ENCODE data around the gene NPTX2.

The NPTX2 gene

DNA sequence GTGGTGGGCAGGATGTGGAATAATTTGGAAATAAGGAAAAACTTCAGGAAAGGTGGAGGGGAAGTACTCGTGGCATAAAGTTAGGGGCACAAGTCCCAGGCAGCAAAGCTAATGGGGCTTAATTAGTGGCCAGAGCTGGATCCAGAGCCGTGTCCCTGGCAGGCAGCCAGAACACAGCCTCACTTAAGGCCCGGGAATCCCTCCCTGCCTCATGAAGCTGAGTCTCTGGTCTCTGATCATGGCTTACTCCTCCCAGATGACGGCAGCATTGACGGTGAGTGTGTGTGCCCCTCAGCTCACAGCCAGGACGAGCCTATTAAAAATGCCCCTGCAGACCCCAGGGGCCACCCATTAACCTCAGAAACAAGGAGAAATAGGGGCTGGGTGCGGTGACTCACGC is 48.2 kb upstream of the NPTX2 start:
- TF ChIP-seq ARNTL (CRISPR knock-in tag; IDR thresholded peaks at IDR 0.05; ENCODE audit: borderline replicate concordance, low read depth) = no peak
- 0 out of 2 replicates have a peak, but pooled peaks have one; percentile 28 for TF ChIP-seq ZNF70 (CRISPR knock-in tag; IDR thresholded peaks at IDR 0.05)
- TF ChIP-seq BACH2 (CRISPR knock-in tag; IDR thresholded peaks at IDR 0.05; ENCODE audit: borderline replicate concordance) = no peak
- peak; percentile 49; the same call in 1 of the 2 replicates for TF ChIP-seq TCF4 (CRISPR knock-in tag; IDR thresholded peaks at IDR 0.05; ENCODE audit: borderline replicate concordance)
- no peak for ATAC-seq

DNA sequence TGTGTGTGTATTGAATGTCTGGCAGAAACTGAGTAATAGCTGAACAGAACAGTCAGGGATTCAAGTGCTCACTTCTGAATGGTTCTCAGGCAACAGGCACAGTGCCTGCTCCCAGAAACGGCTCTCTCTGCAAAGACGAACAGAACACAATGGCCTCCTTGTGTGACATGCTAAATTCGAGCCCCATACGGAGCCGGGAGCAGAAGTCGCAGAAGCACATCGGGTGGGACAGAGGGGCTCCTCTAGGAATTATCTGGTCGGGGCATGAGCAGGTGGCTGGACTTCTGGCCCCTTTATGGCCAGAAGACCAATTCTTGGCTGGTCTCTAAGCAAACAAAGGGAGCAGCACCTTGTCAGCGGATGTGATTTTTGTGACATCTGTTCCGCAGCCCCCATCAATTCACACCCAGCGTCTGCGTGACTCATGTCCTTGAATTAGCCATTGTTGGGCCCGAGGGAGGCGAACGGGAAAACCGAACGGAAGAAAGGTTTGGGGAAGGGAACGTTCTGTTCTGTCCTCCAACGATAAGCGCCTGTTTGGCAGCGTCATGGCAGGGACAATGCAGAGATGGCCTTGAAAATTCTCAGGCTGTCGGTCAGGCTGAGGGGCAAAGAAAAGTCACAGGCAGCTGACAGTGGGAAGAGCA is 47.3 kb upstream of the NPTX2 start:
- no peak for ATAC-seq
- TF ChIP-seq ZNF70 (CRISPR knock-in tag; IDR thresholded peaks at IDR 0.05) = no peak
- TF ChIP-seq, protein P1, sequence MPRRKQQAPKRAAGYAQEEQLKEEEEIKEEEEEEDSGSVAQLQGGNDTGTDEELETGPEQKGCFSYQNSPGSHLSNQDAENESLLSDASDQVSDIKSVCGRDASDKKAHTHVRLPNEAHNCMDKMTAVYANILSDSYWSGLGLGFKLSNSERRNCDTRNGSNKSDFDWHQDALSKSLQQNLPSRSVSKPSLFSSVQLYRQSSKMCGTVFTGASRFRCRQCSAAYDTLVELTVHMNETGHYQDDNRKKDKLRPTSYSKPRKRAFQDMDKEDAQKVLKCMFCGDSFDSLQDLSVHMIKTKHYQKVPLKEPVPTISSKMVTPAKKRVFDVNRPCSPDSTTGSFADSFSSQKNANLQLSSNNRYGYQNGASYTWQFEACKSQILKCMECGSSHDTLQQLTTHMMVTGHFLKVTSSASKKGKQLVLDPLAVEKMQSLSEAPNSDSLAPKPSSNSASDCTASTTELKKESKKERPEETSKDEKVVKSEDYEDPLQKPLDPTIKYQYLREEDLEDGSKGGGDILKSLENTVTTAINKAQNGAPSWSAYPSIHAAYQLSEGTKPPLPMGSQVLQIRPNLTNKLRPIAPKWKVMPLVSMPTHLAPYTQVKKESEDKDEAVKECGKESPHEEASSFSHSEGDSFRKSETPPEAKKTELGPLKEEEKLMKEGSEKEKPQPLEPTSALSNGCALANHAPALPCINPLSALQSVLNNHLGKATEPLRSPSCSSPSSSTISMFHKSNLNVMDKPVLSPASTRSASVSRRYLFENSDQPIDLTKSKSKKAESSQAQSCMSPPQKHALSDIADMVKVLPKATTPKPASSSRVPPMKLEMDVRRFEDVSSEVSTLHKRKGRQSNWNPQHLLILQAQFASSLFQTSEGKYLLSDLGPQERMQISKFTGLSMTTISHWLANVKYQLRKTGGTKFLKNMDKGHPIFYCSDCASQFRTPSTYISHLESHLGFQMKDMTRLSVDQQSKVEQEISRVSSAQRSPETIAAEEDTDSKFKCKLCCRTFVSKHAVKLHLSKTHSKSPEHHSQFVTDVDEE (CRISPR knock-in tag; IDR thresholded peaks at IDR 0.05) = no peak
- TF ChIP-seq ISL1 (CRISPR knock-in tag; IDR thresholded peaks at IDR 0.05) = no peak
- TF ChIP-seq ARNTL (CRISPR knock-in tag; IDR thresholded peaks at IDR 0.05; ENCODE audit: borderline replicate concordance, low read depth) = no peak
- TF ChIP-seq, protein P2, sequence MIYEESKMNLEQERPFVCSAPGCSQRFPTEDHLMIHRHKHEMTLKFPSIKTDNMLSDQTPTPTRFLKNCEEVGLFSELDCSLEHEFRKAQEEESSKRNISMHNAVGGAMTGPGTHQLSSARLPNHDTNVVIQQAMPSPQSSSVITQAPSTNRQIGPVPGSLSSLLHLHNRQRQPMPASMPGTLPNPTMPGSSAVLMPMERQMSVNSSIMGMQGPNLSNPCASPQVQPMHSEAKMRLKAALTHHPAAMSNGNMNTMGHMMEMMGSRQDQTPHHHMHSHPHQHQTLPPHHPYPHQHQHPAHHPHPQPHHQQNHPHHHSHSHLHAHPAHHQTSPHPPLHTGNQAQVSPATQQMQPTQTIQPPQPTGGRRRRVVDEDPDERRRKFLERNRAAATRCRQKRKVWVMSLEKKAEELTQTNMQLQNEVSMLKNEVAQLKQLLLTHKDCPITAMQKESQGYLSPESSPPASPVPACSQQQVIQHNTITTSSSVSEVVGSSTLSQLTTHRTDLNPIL (CRISPR knock-in tag; IDR thresholded peaks at IDR 0.05; ENCODE audit: low read depth) = no peak
- no peak for TF ChIP-seq BACH2 (CRISPR knock-in tag; IDR thresholded peaks at IDR 0.05; ENCODE audit: borderline replicate concordance)
- no peak for TF ChIP-seq POU6F1 (CRISPR knock-in tag; IDR thresholded peaks at IDR 0.05; ENCODE audit: borderline replicate concordance, low read depth)

DNA sequence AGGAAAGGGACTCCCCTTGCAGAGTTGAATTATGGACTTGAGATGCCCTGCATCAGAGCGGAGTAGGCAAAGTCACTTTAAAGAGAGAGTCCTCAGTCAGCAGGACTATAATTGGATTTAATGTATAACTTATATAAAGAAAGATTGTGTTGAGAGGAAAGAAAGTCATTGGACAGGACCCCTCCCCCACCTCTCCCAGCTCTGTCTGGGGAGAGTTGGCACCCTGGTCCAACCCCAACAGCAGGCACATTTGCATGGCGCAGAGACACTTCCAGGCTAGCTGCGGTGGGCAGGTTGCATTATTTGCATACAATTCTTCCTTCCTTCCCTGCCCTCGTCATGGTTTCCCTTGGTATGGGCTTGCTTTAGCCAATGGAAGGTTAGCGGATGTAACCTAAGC is 46.1 kb upstream of the NPTX2 start:
- no peak for ATAC-seq
- no peak for TF ChIP-seq ZNF70 (CRISPR knock-in tag; IDR thresholded peaks at IDR 0.05)
- TF ChIP-seq POU6F1 (CRISPR knock-in tag; IDR thresholded peaks at IDR 0.05; ENCODE audit: borderline replicate concordance, low read depth) = no peak
- TF ChIP-seq ARNTL (CRISPR knock-in tag; IDR thresholded peaks at IDR 0.05; ENCODE audit: borderline replicate concordance, low read depth) = no peak
- TF ChIP-seq, protein P1 (CRISPR knock-in tag; IDR thresholded peaks at IDR 0.05) = no peak
- no peak for TF ChIP-seq GLIS3 (CRISPR knock-in tag; IDR thresholded peaks at IDR 0.05)
- TF ChIP-seq OSR1 (CRISPR knock-in tag; IDR thresholded peaks at IDR 0.05) = no peak
- no peak for TF ChIP-seq TCF4 (CRISPR knock-in tag; IDR thresholded peaks at IDR 0.05; ENCODE audit: borderline replicate concordance)
- no peak for TF ChIP-seq PATZ1 (CRISPR knock-in tag; IDR thresholded peaks at IDR 0.05; ENCODE audit: borderline replicate concordance)
- TF ChIP-seq CSDC2 (CRISPR knock-in tag; IDR thresholded peaks at IDR 0.05) = no peak
- TF ChIP-seq RARB (CRISPR knock-in tag; IDR thresholded peaks at IDR 0.05) = no peak
- TF ChIP-seq, protein P2 (CRISPR knock-in tag; IDR thresholded peaks at IDR 0.05; ENCODE audit: low read depth) = no peak
- no peak for TF ChIP-seq PPARA (CRISPR knock-in tag; IDR thresholded peaks at IDR 0.05; ENCODE audit: borderline replicate concordance)
- no peak for TF ChIP-seq ZNF565 (CRISPR knock-in tag; conservative IDR thresholded peaks at IDR 0.05; ENCODE audit: low read depth)
- no peak for TF ChIP-seq ESRRG (CRISPR knock-in tag; IDR thresholded peaks at IDR 0.05)
- no peak for TF ChIP-seq ZFP30 (CRISPR knock-in tag; IDR thresholded peaks at IDR 0.05)
- no peak for TF ChIP-seq ZFP3 (CRISPR knock-in tag; IDR thresholded peaks at IDR 0.05)
- TF ChIP-seq BACH2 (CRISPR knock-in tag; IDR thresholded peaks at IDR 0.05; ENCODE audit: borderline replicate concordance) = no peak
- TF ChIP-seq SNAI2 (CRISPR knock-in tag; IDR thresholded peaks at IDR 0.05) = no peak
- no peak for TF ChIP-seq TOX (CRISPR knock-in tag; IDR thresholded peaks at IDR 0.05; ENCODE audit: borderline replicate concordance)

Data from SK-N-SH treated with all-trans-retinoic acid at 6 μM for 48 hours (cell line).